H9 (cell line): ENCODE data around the gene SPTAN1. TPM values are rescaled to one million over a fixed set of nuclear protein-coding genes. Genes with fewer than 3 reads are reported as not detected.

Source experiments
- DNase-seq: peaks from one replicate; pipeline ENCODE4 v3.0.0-alpha.2; 2017
- H2AFZ ChIP-seq: one replicate; pipeline ENCODE4 v1.6.1; 2013; ENCODE audit warnings: mild to moderate bottlenecking, low read length, control low read depth, moderate library complexity
- H2AK5ac ChIP-seq: 2 replicates; pipeline ENCODE4 v1.6.1; 2013; ENCODE audit warnings: low read length, control low read depth, mixed read lengths; ENCODE audit not compliant: insufficient read length
- H2BK120ac ChIP-seq: one replicate; pipeline ENCODE4 v1.6.1; 2013; ENCODE audit warnings: low read depth, mild to moderate bottlenecking, low read length, control low read depth, inconsistent platforms; ENCODE audit not compliant: poor library complexity, severe bottlenecking
- H2BK12ac ChIP-seq: 2 replicates; pipeline ENCODE4 v1.6.1; 2013; ENCODE audit warnings: low read length, control low read depth, mixed read lengths, low read depth; ENCODE audit not compliant: insufficient read length
- H2BK15ac ChIP-seq: 2 replicates; pipeline ENCODE4 v1.6.1; 2013; ENCODE audit warnings: low read depth, low read length, control low read depth
- H2BK20ac ChIP-seq: one replicate; pipeline ENCODE4 v1.6.1; 2013; ENCODE audit warnings: low read depth, mild to moderate bottlenecking, low read length, control low read depth, inconsistent platforms; ENCODE audit not compliant: poor library complexity, severe bottlenecking
- H2BK5ac ChIP-seq: 2 replicates; pipeline ENCODE4 v1.6.1; 2013; ENCODE audit warnings: low read length, control low read depth, mixed read lengths; ENCODE audit not compliant: insufficient read length
- H3K14ac ChIP-seq: 2 replicates; pipeline ENCODE4 v1.6.1; 2013; ENCODE audit warnings: low read length, control low read depth; ENCODE audit not compliant: insufficient read depth
- H3K18ac ChIP-seq: 2 replicates; pipeline ENCODE4 v1.6.1; 2013; ENCODE audit warnings: low read depth, mild to moderate bottlenecking, mixed read lengths, low read length, control low read depth; ENCODE audit not compliant: insufficient read length
- H3K23ac ChIP-seq: 2 replicates; pipeline ENCODE4 v1.6.1; 2013; ENCODE audit warnings: low read length, control low read depth, mixed read lengths, low read depth; ENCODE audit not compliant: insufficient read length
- H3K23me2 ChIP-seq: 2 replicates; pipeline ENCODE4 v1.6.1; 2013; ENCODE audit warnings: low read depth, mild to moderate bottlenecking, mixed read lengths, low read length, control low read depth; ENCODE audit not compliant: insufficient read length, poor library complexity, severe bottlenecking
- H3K27ac ChIP-seq: 2 replicates; pipeline ENCODE4 v1.5.1; 2013; ENCODE audit warnings: low read length, control low read depth, mixed read lengths, low read depth; ENCODE audit not compliant: insufficient read length
- H3K27me3 ChIP-seq: 2 replicates; pipeline ENCODE4 v1.6.1; 2013; ENCODE audit warnings: low read length, control low read depth, inconsistent platforms; ENCODE audit not compliant: insufficient read depth
- H3K4ac ChIP-seq: 2 replicates; pipeline ENCODE4 v1.6.1; 2013; ENCODE audit warnings: low read depth, mild to moderate bottlenecking, control low read depth, inconsistent platforms, low read length, moderate library complexity
- H3K4me1 ChIP-seq: 2 replicates; pipeline ENCODE4 v1.6.1; 2013; ENCODE audit warnings: low read length, control low read depth, inconsistent platforms; ENCODE audit not compliant: insufficient read depth
- H3K4me2 ChIP-seq: 2 replicates; pipeline ENCODE4 v1.6.1; 2013; ENCODE audit warnings: low read length, control low read depth, mixed read lengths; ENCODE audit not compliant: insufficient read length, insufficient read depth
- H3K56ac ChIP-seq: 2 replicates; pipeline ENCODE4 v1.6.1; 2013; ENCODE audit warnings: low read depth, mild to moderate bottlenecking, mixed read lengths, low read length, control low read depth; ENCODE audit not compliant: insufficient read length
- H3K79me1 ChIP-seq: 2 replicates; pipeline ENCODE4 v1.6.1; 2013; ENCODE audit warnings: low read depth, mild to moderate bottlenecking, moderate library complexity, low read length, control low read depth, inconsistent platforms; ENCODE audit not compliant: insufficient read depth, poor library complexity, severe bottlenecking
- H3K79me2 ChIP-seq: 2 replicates; pipeline ENCODE4 v1.6.1; 2013; ENCODE audit warnings: low read length, control low read depth, inconsistent platforms; ENCODE audit not compliant: insufficient read depth
- H3K9ac ChIP-seq: 2 replicates; pipeline ENCODE4 v1.6.1; 2013; ENCODE audit warnings: low read length, control low read depth, mixed read lengths; ENCODE audit not compliant: insufficient read length; ENCODE audit errors: extremely low read depth
- H3K9me3 ChIP-seq: one replicate; pipeline ENCODE4 v1.6.1; 2013; ENCODE audit warnings: low read depth, low read length, inconsistent platforms; ENCODE audit not compliant: control insufficient read depth
- H3T11ph ChIP-seq: one replicate; pipeline ENCODE4 v1.6.1; 2013; ENCODE audit warnings: mild to moderate bottlenecking, low read length, control low read depth, inconsistent platforms
- H4K20me1 ChIP-seq: one replicate; pipeline ENCODE4 v1.6.1; 2013; ENCODE audit not compliant: control insufficient read depth, insufficient read length, insufficient read depth
- H4K5ac ChIP-seq: 2 replicates; pipeline ENCODE4 v1.6.1; 2013; ENCODE audit warnings: low read depth, mild to moderate bottlenecking, mixed read lengths, low read length, control low read depth; ENCODE audit not compliant: insufficient read length
- H4K8ac ChIP-seq: replicated peaks from 2 replicates; pipeline ENCODE4 v1.6.1; 2013; ENCODE audit warnings: low read length, control low read depth, mixed read lengths, low read depth; ENCODE audit not compliant: insufficient read length
- H4K91ac ChIP-seq: 2 replicates; pipeline ENCODE4 v1.6.1; 2013; ENCODE audit warnings: low read depth, mild to moderate bottlenecking, moderate library complexity, mixed read lengths, low read length, control low read depth; ENCODE audit not compliant: insufficient read length
- H3K27ac Mint-ChIP-seq, 3 experiments: 2 replicates in 2 of 3; 3 replicates in 1 of 3; pipeline ENCODE4 v1.8.0; 2020 to 2021; ENCODE audit warnings: mixed read lengths in 3 of 3, mild to moderate bottlenecking in 1 of 3, moderate library complexity in 1 of 3
- H3K27me3 Mint-ChIP-seq: 2 replicates; pipeline ENCODE4 v1.8.0; 2021; ENCODE audit warnings: low read depth, mild to moderate bottlenecking, moderate library complexity, mixed read lengths
- H3K36me3 Mint-ChIP-seq, 3 experiments: 2 replicates in 2 of 3; 3 replicates in 1 of 3; pipeline ENCODE4 v1.8.0; 2020 to 2021; ENCODE audit warnings: low read depth in 3 of 3, mixed read lengths in 3 of 3; ENCODE audit not compliant: insufficient read depth in 1 of 3
- H3K4me1 Mint-ChIP-seq, 2 experiments: 2 replicates each; pipeline ENCODE4 v1.8.0; 2020; ENCODE audit warnings: mixed read lengths in 2 of 2
- H3K4me3 Mint-ChIP-seq, 2 experiments: 2 replicates in 1 of 2; 3 replicates in 1 of 2; pipeline ENCODE4 v1.8.0; 2020 to 2021; ENCODE audit warnings: mild to moderate bottlenecking in 2 of 2, mixed read lengths in 2 of 2, moderate library complexity in 1 of 2
- H3K9me3 Mint-ChIP-seq, 2 experiments: 2 replicates in 1 of 2; 3 replicates in 1 of 2; pipeline ENCODE4 v1.8.0; 2020; ENCODE audit warnings: mild to moderate bottlenecking in 2 of 2, mixed read lengths in 2 of 2, moderate library complexity in 1 of 2
- CTCF ChIP-seq: fragments of 200-600 bp; sonication (generic); conservative IDR thresholded peaks from 3 replicates; pipeline ENCODE4 v1.8.0; 2021; ENCODE audit warnings: antibody characterized with exemption, mild to moderate bottlenecking
- WGBS: extraction: QIAGEN DNeasy Blood & Tissue Kit; methylation state at CpG from one replicate; pipeline ENCODE4 v1.1.7; 2013; ENCODE audit warnings: missing lambda C conversion rate, low lambda C conversion rate, mixed read lengths; ENCODE audit not compliant: insufficient read length; ENCODE audit errors: extremely low coverage; 5-methylcytosine and 5-hydroxymethylcytosine counted together
- total RNA-seq: library from RNA; stranded (reverse); gene quantifications from 2 replicates; pipeline ENCODE4 v1.2.1, GENCODE V29; 2021

SPTAN1 gene
- total RNA-seq, 1 experiment from 2014 or later: 213 TPM

- no peak for TF ChIP-seq CTCF
- H2AK5ac ChIP-seq: no peak overlapping the region
- H3K9ac ChIP-seq: no peak overlapping the region
- H2BK12ac ChIP-seq: no peak overlapping the region
- no peak overlapping the region for H3K14ac ChIP-seq
- H3K9me3 ChIP-seq: no peaks in the 10 kb centered on the region
- no peak overlapping the region for H3K56ac ChIP-seq
- H2BK5ac ChIP-seq: no peak overlapping the region
- Mint-ChIP-seq H3K27ac (no peak overlapping the region), H3K9me3 (no peaks in the 10 kb centered on the region; a peak in 1 of 5 replicates), H3K4me3 (no peak overlapping the region), H3K27me3 (no peaks in the 10 kb centered on the region), H3K36me3 (peaks cover 25 to 78% (median 76%) of the 10 kb centered on the region in 3 experiments; a peak in 6 of 7 replicates), H3K4me1 (no peaks in the 10 kb centered on the region)
- no peak overlapping the region for H4K8ac ChIP-seq
- H2BK20ac ChIP-seq: no peak overlapping the region
- H3K79me2 ChIP-seq: no peaks in the 10 kb centered on the region
- WGBS: no CpG with 5 or more reads among the region's 2 CpGs
- H3K79me1 ChIP-seq: no peaks in the 10 kb centered on the region
- H2AFZ ChIP-seq: no peak overlapping the region
- H3K23me2 ChIP-seq: no peaks in the 10 kb centered on the region
- DNase-seq: no peak
- H3K27me3 ChIP-seq: no peaks in the 10 kb centered on the region
- H3K23ac ChIP-seq: no peak overlapping the region
- H3K4me2 ChIP-seq: no peak overlapping the region
- no peak overlapping the region for H3K4ac ChIP-seq
- no peak overlapping the region for H4K5ac ChIP-seq
- H4K20me1 ChIP-seq: no peaks in the 10 kb centered on the region
- no peaks in the 10 kb centered on the region for H3K4me1 ChIP-seq
- no peak overlapping the region for H3K27ac ChIP-seq
- no peak overlapping the region for H3K18ac ChIP-seq
- no peak overlapping the region for H4K91ac ChIP-seq
- no peak overlapping the region for H3T11ph ChIP-seq
- no peak overlapping the region for H2BK15ac ChIP-seq
- H2BK120ac ChIP-seq: no peak overlapping the region
These were observed 23.5 kb downstream of the SPTAN1 start for GRCh38 chr9:128575916-128576315.
